HG03135 (cell line): ENCODE data around the gene PIK3CA.

Source experiments
- ATAC-seq: cut with Tn5 transposase; IDR thresholded peaks from one replicate; pipeline ENCODE4 v1.9.1; 2021; ENCODE audit warnings: mild to moderate bottlenecking, moderate library complexity; ENCODE audit not compliant: unreplicated experiment

Gene PIK3CA

GRCh38 chr3:179156170-179156569 is 8.0 kb downstream of the PIK3CA start:
- ATAC-seq, result no peak

- no peak for ATAC-seq
These were observed 8.6 kb downstream of the PIK3CA start for GRCh38 chr3:179156775-179157174.

- peak; percentile 81 for ATAC-seq
These were observed 10.3 kb downstream of the PIK3CA start for GRCh38 chr3:179158336-179159039.

GRCh38 chr3:179163503-179163902 is 15.3 kb downstream of the PIK3CA start:
- no peak for ATAC-seq

GRCh38 chr3:179164857-179165256 is 16.7 kb downstream of the PIK3CA start:
- ATAC-seq, result no peak

GRCh38 chr3:179166561-179167201 is 18.5 kb downstream of the PIK3CA start:
- no peak for ATAC-seq

- ATAC-seq, result no peak
These were observed 20.8 kb downstream of the PIK3CA start for GRCh38 chr3:179168918-179169317.

- ATAC-seq, result no peak
These were observed 24.4 kb downstream of the PIK3CA start for GRCh38 chr3:179172546-179172945.

GRCh38 chr3:179174316-179174715 is 26.2 kb downstream of the PIK3CA start:
- ATAC-seq, result no peak

- ATAC-seq, result no peak
These were observed 26.7 kb downstream of the PIK3CA start for GRCh38 chr3:179174898-179175297.

GRCh38 chr3:179175358-179175757 is 27.2 kb downstream of the PIK3CA start:
- ATAC-seq, result no peak

GRCh38 chr3:179177611-179178010 is 29.5 kb downstream of the PIK3CA start:
- ATAC-seq, result no peak

GRCh38 chr3:179179256-179179655 is 31.1 kb downstream of the PIK3CA start:
- ATAC-seq, result no peak

- ATAC-seq, result no peak
These were observed 32.0 kb downstream of the PIK3CA start for GRCh38 chr3:179179979-179180759.

GRCh38 chr3:179181021-179181472 is 32.9 kb downstream of the PIK3CA start:
- peak; percentile 62 for ATAC-seq

- no peak for ATAC-seq
These were observed 33.9 kb downstream of the PIK3CA start for GRCh38 chr3:179181993-179182551.

GRCh38 chr3:179182902-179183301 is 34.7 kb downstream of the PIK3CA start:
- ATAC-seq, result no peak

- ATAC-seq, result no peak
These were observed 36.7 kb downstream of the PIK3CA start for GRCh38 chr3:179184826-179185225.

GRCh38 chr3:179186426-179186825 is 38.3 kb downstream of the PIK3CA start:
- no peak for ATAC-seq

GRCh38 chr3:179189759-179190158 is 41.6 kb downstream of the PIK3CA start:
- ATAC-seq, result no peak

GRCh38 chr3:179190581-179190980 is 42.4 kb downstream of the PIK3CA start:
- ATAC-seq, result no peak
